Ecto neural progenitor cell (in vitro differentiated cells): ENCODE results near the gene LCOR.
"Not testable (repeated sequence)": the region's sequence is repeated elsewhere in the genome, so short reads cannot be mapped to it uniquely, and the experiment has no call there.

Source experiments
- DNase-seq: peaks from one replicate; pipeline ENCODE4 v3.0.0-alpha.2; 2018; ENCODE audit warnings: low spot score

LCOR gene

DNA sequence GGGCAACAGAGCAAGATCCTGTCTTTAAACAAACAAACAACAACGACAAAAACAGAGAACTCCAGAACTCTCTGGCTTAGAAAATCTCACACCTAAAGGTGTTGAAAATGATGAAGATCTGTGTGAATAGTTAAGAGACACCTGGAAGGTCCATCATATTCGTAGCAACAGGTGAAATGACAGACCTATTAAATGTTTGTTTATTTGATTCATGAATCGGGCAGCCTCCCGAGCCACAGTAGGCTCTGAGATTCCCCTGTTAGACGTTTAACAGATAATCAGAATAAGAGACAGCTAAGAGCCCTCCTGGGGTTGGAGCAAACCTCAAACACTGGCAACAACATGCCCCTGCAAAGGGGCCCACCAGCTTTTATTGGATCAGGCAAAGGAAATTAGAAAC lies 103.7 kb downstream of the LCOR start:
- DNase-seq: no peak

DNA sequence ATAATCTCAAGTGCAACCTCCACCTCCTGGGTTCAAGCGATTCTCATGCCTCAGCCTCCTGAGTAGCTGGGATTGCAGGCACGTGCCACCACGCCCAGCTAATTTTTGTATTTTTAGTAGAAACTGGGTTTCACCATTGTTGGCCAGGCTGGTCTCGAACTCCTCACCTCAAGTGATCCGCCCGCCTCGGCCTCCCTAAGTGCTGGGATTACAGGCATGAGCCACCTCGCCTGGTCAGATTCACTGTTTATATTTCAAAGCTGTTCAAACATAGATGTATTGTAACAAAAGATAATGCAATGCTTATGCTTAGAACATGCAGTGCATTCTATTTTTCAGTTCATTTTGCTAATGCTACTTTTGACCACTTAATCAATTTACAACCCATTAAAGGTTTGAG lies 111.1 kb downstream of the LCOR start:
- not testable (repeated sequence) for DNase-seq

DNA sequence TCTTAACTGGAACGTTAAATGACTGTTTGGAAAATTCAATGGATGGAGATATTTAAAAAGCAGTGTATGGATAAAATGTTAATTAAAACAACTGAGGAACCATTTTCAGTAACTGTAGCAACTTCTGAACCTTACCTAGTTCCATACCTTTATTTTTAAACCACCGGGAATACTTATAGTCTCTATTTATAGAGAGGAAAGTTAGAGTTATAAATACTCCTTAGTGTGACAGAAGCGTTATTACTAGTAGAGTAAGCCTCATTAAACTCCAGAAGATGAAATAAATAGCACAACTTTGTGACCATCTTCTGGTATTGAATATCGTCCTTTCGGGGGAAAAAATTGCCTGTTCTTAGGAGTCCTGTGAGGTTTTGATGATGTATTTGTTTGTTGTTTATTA lies 114.9 kb downstream of the LCOR start:
- DNase-seq: no peak

DNA sequence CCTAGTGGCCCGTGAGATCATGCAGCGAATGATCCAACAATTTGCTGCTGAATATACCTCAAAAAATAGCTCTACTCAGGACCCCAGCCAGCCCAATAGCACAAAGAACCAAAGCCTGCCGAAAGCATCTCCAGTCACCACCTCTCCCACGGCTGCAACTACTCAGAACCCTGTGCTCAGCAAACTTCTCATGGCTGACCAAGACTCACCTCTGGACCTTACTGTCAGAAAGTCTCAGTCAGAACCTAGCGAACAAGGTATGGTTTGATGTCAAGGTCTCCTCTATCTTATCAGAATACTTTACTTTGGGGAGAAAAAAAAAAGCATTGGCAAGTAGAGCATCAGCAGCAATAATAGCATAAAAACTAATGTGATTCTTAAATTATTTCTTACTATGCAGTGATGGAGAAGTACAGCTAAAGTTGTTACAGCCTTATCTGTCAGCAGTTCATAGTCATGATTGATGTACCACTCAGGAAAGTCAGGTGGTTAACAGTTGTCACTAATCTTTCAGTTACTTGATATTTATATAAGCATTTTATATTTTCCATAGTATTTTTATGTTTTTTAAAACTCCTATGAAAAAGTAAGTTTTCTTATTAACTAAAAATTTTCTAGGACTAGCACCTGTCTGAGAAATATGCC lies 117.1 kb downstream of the LCOR start:
- DNase-seq: no peak

DNA sequence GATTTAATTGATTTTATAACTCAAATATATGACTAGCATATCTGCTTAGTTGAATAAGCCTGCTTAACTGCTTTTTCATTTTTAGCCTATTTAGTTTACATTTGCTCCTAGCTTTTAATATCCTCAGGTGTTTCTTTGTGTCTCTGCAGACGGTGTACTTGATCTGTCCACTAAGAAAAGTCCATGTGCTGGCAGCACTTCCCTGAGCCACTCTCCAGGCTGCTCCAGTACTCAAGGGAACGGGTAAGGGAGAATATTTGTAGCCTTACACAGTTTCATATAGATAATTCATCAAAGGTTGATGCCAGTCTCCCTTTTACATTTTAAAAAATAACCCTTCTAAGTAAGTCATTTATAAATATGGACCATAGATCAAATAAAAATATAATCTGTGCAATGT lies 119.9 kb downstream of the LCOR start:
- no peak for DNase-seq

DNA sequence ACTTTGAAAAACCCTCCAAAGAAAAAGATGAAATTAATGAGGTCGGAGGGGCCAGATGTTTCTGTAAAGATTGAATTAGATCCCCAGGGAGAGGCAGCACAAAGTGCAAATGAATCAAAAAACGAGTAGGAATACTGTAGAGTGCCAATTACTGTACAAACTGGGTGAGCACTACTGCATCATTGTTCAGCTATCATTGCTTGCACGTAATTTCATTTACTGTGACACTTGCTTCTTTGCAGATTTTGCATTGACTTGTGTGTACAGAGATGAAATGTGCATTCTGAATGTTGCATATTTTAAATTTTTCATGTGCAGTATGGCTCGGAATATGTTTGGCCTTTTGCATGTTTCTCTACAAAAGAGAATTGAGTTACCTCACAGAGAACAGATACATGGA lies 123.7 kb downstream of the LCOR start:
- no peak for DNase-seq

DNA sequence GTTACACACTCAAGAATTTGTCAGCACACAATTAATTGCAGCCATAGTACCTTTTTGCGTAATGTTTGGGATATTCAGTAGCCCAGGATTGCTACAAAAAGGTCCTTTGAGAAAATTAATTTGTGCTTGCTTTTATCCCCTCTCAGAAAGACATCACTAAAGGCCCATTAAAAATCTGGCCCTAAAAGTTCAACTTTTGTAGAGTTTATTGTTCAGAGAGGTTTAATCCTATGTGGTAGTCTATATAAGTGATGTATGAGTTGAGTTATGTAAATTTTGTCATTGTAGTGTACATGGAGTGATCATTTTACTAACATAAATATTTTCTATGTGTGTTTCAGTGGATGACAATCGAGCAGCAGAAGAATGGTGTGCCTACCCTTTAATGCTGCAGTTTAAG lies 126.0 kb downstream of the LCOR start:
- no peak for DNase-seq

DNA sequence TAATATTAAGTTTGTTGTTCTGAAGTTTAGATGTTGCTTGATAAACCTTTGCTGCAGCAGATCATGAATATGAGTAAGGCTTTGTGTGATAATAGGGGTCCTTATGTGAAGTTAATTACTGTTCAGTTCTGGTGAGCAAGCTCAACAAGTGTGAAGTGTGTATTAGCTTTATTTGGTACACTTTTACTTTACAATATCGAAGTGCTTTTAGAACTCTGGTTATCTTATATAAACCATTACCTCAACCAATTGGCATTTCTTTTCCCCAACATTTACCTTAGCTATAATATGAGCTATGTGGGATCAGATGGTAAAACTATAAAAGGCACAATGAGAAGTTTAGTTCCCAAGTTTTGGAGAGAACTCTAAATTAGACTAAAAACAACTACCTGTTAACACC lies 127.6 kb downstream of the LCOR start:
- DNase-seq: no peak

DNA sequence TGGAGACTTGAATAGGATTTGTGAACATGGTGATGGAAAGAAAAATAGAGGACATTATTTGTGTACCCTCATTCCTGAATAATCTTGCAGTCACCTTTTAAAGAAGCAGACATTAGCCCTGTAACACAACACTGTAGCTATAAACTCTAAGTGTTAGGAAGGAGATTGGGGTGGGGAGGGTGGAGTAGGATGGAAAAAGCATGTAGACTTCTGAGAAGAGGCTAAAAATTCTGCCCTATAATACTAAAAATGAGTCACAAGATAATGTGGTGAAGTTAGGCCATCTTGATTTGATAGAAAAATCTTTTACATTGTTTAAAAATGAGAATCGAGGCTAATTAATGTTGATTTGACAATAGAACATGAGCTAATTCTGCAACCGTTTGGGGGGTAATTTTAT lies 128.8 kb downstream of the LCOR start:
- no peak for DNase-seq

DNA sequence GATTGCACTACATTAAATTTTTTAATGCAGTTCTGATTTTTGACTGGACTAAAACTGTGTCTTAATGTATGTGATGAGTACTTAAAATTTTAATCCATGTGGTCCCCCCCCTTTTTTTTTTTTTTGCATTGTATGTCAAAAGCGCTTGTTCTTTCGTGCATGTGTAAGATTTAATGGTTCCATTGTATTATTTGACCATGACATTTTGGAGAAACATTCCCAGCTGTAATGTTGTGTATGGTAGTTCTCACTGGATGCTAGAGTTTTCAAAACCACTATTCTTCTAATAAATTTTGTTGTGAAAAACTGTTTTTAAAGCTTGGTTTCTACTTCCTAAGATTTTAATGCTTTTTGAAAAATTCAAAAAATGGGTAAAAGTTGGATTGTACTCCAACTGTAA lies 132.0 kb downstream of the LCOR start:
- no peak for DNase-seq

DNA sequence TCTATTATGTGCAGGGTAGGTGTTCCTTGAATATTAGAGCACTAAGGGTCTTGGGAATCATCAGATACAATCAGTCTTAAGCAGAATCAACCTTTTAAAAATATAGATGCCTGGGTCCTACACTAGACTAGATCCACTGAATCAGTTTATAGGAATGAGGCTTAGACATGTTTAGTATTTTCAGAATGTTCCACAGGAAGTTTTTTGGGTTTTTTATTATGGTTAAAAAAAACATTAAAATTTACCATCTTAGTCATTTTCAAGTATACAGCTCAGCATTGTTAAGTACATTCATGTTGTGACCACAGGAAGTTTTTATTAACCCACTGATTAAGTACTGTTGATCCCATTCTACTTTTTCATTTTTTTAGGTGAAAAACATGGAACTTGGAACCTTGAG lies 135.7 kb downstream of the LCOR start:
- DNase-seq: no peak

DNA sequence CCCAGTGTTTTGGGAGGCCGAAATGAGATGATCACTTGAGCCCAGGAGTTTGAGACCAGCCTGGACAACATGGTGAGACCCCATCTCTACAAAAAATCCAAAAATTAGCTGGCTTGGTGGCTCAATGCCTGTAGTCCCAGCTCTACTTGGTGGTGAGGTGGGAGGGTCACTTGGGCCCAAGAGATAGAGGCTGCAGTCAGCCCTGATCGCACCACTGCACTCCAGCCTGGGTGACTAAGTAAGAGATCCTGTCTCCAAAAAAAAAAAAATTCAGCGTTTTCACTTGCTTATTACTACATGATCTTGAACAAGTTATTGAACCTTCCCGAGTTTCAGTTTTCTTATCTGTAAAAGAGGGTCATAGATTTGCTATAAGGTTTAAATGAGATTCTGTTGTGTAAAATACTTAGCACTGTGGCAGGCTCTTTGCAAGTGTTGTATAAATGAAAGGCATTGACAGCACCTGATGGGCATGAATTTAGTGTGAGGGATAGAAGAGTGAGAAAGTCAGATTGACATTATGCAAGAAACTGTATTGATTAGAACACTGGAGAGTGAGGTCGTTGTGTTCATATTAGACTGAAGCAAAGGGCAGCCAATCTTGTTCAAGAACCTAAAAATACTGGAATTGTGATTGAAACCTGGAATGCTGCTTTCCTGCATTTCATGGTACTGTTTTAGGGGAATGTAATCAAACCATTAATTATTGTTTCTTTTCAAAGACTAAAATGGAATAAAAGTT lies 136.8 kb downstream of the LCOR start:
- DNase-seq: no peak

DNA sequence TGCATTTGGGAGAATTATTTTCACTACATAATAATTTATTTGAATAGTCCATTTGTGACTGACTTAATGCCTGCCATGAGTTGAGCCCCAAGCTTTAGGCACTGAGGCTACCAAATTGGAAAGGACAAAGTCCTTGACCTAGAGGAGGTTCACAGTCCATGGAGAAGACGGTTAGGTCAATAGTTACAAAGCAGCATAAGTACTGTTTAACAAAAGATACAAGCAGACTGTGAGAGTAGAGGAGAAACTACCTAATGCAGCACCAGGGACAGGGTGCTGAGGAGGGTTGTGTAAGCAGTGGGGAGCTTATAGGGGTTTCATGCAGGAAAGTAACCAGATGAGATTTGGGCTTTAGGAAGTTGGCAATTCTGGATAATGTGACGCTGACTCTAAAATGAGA lies 139.2 kb downstream of the LCOR start:
- DNase-seq: no peak

DNA sequence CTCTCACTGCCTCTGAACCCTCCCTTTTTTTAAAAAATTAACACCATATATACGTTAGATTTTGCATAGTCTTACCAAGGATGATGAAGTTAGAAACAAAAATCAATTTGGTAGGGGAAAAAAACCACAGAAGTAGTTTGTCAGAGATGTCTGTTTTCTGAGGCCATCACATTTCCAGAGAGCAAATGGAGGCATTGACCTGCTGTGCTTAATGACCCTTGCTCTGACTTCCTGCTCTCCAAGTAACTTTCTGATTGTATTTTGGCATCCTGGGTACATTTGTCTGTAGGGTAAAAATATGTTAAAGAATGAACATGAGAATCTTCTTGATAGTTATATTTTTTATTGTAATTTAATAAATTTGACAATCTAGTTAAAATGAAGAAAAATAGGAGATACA lies 140.2 kb downstream of the LCOR start:
- no peak for DNase-seq

DNA sequence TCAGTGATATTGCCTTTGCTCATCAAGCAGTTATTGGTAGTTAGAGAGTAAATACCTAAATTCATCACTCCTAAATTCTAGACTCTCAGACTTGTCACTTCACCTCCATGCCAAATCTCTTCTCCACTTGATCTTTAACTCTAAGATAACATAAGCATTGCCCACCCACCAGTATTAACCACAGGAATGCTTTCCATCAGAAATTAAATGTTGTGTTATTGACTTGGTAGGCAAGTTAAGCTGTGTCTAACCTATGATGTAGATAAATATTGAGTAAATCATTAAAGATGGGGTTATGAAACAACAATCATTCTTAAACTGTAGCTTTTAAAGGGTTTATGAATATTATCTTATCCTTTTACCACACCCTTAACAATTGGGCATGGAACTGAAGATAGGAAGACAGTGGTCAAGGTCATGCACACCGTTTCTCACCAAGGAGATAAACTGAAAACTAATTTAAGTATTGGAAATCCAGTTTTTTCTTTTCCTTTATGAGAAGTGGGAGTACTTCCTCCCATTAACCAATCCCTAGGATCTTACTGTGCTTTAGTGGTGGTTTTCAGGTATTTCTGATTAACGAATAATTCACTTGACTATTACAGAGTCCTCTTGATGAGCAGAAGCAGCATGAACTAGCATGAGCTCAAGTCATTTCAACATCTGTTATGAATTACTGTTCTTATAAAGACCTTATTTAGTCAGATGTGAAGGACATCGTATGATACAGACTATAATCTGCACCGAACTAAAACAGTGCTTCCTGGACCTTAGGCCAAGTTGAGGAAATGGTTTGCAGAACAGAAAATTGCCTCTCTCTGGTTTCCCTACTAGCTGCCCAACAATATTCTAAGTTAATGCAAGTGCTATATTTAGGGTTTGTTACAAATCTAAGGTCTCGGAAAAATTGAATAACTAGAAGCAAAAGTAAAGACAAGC lies 142.0 kb downstream of the LCOR start:
- DNase-seq: no peak

DNA sequence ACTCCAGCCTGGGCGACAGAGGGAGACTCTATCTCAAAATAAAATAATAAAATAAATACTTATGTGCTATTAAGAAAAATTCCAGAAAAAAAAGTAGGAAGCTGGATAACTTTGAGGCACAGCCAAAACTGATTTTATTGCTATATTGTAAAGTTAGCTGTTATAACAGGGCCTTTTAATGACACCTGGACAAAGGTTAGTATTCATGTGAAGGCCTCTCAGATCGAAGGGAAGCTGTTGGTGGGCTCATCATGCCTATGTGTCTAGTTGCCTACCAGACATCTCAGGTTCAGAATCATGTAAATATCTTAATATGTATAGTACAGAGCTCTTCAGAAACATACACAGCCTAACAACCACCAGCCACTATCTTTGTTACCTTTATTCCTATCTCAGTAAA lies 143.0 kb downstream of the LCOR start:
- no peak for DNase-seq

DNA sequence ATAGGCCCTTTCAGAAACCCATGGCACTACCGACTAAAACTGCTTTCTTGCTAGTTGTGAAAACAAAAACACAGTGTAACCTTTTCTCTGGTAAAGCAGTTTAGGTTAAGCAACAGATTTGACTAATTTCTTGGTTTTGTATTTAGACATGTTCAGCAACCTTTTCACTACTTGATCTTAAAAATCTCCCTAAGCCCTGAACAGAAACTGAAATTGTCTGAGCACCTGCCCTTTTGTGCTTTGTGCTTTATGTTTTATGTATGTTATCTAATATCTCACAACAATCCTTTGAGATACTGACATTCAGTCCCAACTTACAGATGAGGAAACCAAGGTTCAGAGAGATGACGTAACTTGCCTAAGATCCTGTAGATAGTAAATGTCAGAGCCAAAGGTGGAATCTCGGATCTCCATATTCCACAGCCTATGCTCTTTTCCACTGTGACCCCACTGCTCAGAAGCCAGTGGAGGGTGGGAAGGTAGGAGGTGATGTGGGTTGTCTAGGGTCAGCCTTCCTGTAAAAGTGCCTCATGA lies 146.6 kb downstream of the LCOR start:
- DNase-seq: no peak

DNA sequence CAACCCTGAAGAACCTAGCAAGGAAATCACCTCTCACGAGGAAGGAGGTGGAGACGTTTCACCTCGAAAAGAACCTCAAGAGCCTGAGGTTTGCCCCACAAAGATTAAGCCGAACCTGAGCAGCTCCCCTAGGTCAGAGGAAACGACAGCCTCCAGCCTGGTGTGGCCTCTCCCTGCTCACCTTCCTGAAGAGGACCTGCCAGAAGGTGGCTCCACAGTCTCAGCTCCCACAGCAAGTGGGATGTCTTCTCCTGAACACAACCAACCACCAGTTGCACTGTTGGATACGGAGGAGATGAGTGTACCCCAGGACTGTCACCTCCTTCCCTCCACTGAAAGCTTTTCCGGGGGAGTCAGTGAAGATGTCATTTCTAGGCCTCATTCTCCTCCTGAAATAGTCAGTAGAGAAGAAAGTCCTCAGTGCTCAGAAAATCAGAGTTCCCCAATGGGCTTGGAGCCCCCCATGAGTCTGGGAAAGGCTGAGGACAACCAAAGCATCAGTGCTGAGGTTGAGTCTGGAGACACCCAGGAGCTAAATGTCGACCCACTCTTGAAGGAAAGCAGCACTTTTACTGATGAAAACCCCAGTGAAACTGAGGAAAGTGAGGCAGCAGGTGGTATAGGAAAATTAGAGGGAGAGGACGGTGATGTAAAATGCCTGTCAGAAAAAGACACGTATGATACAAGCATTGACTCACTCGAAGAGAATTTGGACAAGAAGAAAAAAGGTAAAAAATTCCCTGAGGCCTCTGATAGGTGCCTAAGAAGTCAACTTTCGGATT lies 150.2 kb downstream of the LCOR start:
- DNase-seq: no peak

DNA sequence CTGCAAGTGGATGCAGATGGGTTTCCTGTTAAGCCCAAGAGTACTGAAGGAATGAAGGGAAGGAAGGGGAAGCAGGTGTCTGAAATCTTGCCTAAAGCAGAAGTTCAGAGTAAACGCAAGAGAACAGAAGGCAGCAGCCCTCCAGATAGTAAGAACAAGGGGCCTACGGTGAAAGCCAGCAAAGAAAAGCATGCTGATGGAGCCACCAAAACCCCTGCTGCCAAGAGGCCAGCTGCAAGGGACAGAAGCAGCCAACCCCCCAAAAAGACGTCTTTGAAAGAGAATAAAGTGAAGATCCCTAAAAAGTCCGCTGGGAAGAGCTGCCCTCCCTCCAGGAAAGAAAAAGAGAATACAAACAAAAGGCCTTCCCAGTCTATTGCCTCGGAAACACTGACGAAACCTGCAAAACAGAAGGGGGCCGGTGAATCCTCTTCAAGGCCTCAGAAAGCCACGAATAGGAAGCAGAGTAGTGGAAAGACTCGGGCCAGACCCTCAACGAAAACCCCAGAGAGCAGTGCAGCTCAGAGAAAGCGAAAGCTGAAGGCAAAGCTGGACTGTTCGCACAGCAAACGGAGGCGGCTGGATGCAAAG lies 152.5 kb downstream of the LCOR start:
- no peak for DNase-seq

DNA sequence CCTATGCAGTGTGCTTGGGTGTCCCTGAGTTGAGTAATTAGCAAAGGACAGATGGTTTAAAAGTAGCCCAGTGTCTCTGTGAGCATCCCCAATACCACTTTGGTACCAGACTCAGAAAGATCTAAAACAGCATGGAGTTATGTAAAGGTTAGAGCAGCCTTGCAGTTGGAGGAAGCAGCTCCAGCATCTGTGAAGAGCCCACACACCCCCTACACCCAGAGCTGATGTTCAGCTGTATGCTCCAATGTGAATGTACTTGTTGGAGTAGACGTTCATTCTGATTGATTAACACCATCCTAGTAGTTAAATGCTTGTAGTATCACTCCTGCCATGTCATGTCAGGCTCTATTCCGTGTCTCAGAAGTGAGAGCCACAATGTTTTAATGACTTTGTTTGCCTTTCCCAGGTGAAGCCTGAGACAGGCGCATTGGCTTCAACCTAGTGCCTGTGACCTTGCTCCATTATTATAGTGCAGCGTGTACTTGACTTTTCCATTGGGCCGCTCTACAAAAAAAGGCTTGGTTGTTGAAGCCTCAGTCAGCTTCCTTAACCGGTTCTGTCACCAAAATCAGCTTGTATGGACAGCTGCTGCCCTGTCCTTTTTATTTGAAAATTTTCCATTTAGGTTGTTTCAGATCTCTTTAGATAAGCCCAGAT lies 154.2 kb downstream of the LCOR start:
- DNase-seq: no peak
